ENCODE results near the gene ATP2B2.
A peak's percentile ranks its signal among the peaks of the same experiment; 100 is the strongest.
"Not testable (repeated sequence)": the region's sequence is repeated elsewhere in the genome, so short reads cannot be mapped to it uniquely, and the experiment has no call there.

The ATP2B2 gene

DNA sequence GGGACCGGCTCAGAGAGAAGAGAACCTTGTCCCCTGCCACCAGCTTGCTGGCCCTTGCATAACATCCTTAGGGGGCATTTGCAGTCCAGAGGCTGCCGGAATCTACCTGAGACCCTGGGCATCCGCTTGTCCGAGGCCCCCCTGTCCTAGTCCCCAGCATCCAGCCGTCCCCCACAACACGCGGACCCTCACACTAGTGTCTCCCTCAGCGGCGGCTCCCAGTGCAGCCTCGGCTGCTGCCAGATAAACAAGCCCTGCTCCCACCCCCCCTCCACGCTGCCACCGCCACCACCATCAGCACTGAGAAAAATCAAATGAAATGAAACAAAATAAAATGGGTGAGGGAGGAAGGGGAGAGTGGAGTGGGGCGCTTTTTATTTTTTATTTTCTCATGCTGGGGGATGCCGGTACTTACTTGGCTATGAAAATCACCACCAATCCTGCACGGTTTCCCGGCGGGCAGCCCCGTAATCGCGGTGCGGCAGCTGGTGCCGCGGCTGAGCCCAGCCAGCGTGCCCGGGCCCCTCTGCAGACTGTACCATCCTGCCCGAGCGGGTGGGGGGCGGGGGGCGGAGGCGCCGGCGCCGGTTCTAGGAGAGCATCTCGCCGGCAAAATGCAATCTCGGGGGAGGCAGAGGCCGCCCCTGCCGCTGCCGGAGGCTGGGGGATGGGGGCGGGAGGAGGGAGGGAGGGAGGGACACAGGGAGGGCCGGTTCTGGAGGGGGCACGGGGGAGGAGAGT lies at the start of gene ATP2B2:
Gene ATP2B2 (minus strand): TSS at position 537 of the 741 bp plus-strand sequence. CDS start 56,043 bp downstream, outside the sequence.
- DNase-seq (ENCODE audit: low read depth in 2 of 2) = no peak

DNA sequence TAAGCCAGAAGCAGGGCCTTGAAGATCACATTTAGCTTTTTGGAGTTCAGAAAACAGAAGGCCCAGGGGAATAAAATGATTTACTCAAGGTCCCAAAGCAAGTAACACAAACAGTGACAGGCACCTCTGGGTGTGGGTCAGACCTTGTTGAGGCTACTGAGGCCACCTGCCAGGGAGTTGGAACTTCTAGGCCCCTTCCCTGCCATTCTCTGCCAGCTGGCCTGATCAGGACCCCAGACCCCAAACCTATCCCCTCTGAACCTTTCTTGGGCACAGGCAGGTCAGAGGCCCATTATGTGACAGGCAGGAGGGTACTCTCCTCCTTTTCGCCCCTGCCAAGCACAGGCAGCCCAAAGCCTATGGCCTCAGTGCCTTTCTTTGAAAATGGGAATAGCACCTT lies 49.4 kb upstream of the ATP2B2 start:
- DNase-seq (ENCODE audit: low read depth in 2 of 2) = no peak

- DNase-seq (ENCODE audit: low read depth in 2 of 2) = no peak
Observed at GRCh38 chr3:10554236-10554611, 48.8 kb upstream of the ATP2B2 start.

DNA sequence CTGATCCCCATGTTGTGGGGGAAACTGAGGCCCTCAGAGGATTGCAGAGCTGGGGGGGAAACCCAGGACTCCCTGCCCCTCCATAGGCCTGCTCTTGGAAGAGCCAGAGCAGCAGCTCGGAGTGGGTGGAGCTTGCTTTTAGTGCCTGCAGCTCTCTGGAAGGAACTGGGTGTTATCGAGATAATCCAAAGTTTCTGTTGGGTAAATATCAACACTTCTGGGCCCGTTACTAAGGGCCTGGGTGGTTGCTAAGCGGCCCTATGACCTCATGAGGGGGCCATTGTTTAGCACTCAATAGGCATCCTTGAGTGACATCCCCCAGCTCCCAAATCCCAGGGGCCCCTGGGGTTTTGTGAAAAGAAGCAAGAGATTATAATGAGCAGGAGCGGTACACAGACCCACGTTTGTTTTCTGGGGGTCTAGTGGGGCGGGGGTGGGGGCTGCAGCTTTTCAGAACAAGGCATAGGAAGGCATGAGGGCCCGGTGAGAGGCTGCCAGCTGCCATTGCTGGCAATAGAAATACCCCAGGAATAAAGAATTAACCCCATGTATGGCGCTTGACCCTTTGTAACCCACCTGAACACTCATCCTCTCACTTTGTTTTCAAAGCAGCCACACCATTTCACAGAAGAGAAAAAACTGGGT lies 48.3 kb upstream of the ATP2B2 start:
- DNase-seq (ENCODE audit: low read depth in 2 of 2) = no peak

GRCh38 chr3:10552631-10552943 lies 47.2 kb upstream of the ATP2B2 start:
- DNase-seq (ENCODE audit: low read depth in 2 of 2) = no peak

GRCh38 chr3:10551821-10552630 lies 46.6 kb upstream of the ATP2B2 start:
- peak; percentile 70 to 82 for DNase-seq (ENCODE audit: low read depth in 2 of 2)

DNA sequence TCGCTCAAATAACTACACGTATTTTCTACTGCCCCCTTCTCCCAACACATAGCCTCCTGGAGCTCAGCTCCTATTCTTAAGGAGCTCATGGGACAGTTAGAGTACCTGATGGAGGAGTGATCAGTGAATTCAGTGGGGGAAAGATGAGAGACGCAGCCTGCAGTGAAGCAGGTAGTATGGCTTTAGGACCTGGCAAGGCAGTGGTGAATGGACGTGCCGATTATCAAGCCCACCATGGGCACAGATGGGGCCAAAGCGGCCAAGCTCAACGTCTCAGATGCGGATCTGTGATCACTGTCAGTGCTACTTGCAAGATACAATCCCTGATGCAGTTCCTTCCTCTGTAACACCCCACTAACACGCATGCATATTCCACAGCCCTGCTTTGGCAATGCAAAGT lies 45.8 kb upstream of the ATP2B2 start:
- DNase-seq (ENCODE audit: low read depth in 2 of 2) = no peak

DNA sequence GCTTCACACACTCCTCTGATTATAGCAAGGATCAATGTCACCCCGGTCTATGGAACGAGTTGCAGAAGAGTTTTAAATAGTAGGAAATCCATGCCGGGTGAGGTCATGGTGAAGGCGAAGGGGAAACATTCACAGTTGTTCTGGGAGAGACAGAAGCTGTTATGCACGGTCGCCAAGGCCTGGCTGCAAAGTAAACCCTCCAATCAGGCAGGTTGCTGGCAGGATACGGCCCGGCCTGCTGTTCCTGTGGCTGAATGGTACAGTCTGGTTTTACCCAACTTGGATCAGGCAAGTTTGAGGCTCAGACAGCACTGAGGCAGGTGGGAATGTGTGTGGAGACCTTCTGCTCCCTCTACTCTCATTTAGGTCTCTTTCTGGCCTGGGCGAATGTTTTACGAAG lies 45.3 kb upstream of the ATP2B2 start:
- no peak for DNase-seq (ENCODE audit: low read depth in 2 of 2)

DNA sequence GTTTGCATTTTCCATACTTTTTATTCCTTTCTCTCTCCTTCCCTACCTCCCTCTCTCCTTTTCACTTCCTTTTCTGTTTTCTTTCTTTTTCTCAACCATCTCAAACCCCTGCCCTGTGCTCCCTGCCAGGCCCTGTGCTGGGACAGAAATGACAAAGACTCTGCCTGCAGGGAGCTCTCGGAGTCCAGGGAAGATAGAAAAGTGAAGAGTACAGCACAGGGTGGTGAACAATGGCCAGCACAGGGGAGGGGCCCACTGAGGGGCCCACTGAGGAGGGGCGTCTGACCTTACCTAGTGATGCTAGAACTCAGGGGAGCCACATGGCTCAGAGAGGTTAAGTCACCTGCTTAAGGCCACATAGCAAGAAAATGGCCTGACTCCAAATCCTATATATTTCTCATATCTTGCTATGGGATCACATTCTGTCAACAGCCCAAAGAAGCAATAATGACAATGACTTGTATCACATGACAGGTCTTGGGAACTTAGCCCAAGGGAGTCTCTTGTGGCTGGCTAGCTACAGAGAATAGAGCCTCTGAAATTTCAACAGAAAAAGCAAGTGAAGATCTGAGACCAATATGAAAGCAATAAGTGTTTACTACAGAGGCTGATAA lies 44.3 kb upstream of the ATP2B2 start:
- DNase-seq (ENCODE audit: low read depth in 2 of 2) = no peak

DNA sequence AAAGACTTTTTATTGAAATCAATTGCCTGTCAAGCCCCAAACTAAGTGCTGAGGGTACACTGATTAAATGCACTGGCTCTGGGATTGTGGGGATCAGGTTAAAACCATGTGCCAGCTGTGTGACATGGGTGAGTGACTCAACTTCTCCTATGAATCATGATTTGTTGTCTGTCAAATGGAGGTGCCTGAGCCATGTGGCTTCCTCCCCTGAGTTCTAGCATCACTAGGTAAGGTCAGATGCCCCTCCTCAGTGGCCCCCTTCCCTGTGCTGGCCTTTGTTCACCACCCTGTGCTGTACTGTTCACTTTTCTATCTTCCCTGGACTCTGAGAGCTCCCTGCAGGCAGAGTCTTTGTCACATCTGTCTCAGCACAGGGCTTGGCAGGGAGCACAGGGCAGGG lies 43.6 kb upstream of the ATP2B2 start:
- DNase-seq (ENCODE audit: low read depth in 2 of 2) = peak in 1 of 2 donors; percentile 5

GRCh38 chr3:10547841-10548783 lies 42.7 kb upstream of the ATP2B2 start:
- no peak for DNase-seq (ENCODE audit: low read depth in 2 of 2)

DNA sequence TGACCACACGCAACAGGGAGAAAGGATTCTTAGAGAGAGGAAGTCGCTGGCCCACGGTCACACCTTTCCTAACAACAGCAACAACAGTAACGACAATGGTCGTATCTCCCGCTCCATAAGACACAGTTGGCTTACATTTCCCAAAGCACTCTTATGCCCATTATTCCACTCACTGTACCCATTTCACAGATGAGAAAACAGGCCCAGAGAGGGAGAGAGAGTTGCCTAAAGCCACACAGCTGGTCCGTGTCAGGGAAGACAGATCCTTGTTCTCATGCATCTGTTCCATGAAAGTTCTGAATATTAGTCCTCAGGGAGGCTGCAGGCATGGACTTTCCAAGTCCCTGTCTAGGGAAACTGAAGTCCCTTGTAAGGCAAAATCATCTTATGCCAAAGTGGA lies 42.0 kb upstream of the ATP2B2 start:
- no peak for DNase-seq (ENCODE audit: low read depth in 2 of 2)

DNA sequence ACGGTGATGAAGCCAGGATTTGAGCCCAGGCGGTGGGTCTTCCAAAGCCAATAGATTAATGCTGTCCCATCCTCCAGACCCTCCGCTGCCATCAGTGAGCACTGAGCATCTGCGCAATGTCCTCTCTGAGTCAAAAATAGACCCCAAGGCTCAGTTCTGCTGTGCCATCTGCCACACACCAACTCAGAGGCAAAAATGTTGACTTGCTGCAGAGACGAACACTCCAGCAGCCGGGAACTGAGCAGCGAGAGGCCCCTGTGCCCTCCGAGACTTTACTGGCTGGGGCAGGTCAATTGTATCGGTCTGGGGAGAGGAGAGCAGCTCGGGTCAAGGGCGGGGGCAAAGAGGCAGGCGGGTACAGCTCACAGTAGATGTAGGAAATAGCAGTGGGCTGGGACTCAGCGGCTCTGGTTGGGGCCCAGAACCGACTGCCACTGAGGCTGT lies 41.5 kb upstream of the ATP2B2 start:
- no peak for DNase-seq (ENCODE audit: low read depth in 2 of 2)

- DNase-seq (ENCODE audit: low read depth in 2 of 2) = no peak
Observed at GRCh38 chr3:10546181-10546624, 40.8 kb upstream of the ATP2B2 start.

GRCh38 chr3:10542518-10542917 lies 37.1 kb upstream of the ATP2B2 start:
- DNase-seq (ENCODE audit: low read depth in 2 of 2) = no peak

DNA sequence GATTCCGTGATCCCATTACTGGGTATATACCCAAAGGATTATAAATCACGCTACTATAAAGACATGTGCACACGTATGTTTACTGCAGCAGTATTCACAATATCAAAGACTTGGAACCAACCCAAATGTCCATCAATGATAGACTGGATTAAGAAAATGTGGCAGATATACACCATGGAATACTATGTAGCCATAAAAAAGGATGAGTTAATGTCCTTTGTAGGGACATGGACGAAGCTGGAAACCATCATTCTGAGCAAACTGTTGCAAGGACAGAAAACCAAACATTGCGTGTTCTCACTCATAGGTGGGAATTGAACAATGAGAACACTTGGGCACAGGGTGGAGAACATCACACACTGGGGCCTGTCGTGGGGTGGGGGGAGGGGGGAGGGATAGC lies 35.0 kb upstream of the ATP2B2 start:
- DNase-seq (ENCODE audit: low read depth in 2 of 2) = not testable (repeated sequence)

- DNase-seq (ENCODE audit: low read depth in 2 of 2) = no peak
Observed at GRCh38 chr3:10534066-10534465, 28.7 kb upstream of the ATP2B2 start.

- DNase-seq (ENCODE audit: low read depth in 2 of 2) = no peak
Observed at GRCh38 chr3:10533737-10534023, 28.3 kb upstream of the ATP2B2 start.

DNA sequence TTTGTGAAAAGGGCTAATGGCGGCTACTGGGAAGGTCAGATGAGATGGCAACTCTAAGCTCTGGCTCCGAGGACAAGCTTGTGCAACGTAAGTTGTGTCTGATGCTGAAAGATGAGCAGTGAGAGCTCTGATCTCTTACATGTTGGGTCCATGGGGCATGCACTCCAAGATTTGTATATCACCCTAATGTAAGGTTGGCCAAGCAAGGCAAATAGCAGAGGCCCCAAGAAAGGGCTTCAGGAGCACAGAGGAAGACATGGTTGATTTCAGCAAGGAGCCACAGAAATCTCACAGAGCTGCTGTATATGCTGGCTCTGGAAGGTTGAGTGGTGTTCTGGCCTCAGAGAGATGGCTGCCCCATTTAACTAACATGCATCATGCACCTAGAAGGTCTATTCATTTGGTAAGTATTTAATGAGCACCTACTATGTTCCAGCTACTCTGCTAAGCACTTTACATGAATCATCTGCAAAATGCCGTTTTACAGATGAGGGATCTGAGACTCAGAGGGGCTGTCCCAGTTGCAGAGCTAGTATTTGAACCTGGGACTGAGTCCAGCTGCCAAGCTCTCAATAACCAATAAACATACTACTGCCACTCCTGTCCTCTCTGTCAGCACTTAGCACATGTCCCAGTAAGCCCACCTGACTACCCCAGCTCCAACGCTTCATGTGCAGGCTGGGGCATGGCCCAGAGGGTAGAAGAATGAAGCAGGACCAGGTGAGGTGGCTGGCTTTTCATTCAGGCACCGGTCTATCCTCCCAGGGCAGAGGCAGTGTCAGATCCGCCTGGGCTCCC lies 27.8 kb upstream of the ATP2B2 start:
- no peak for DNase-seq (ENCODE audit: low read depth in 2 of 2)

GRCh38 chr3:10531031-10531430 lies 25.6 kb upstream of the ATP2B2 start:
- no peak for DNase-seq (ENCODE audit: low read depth in 2 of 2)

GRCh38 chr3:10530241-10530640 lies 24.9 kb upstream of the ATP2B2 start:
- no peak for DNase-seq (ENCODE audit: low read depth in 2 of 2)

All from stimulated activated CD8-positive, alpha-beta memory T cell treated with anti-CD3 and anti-CD28 coated beads, Interleukin-15, amount 100 ng/mL, for 4 hours (primary cell).